GM06990 (cell line): ENCODE results near the gene SMIM45.

Experiments
- DNase-seq: peaks from one replicate; pipeline ENCODE4 v3.0.0-alpha.2; 2011; ENCODE audit not compliant: insufficient read length; ENCODE audit errors: extremely low read depth
- H3K27me3 ChIP-seq: replicated peaks from 2 replicates; pipeline ENCODE4 v1.6.0; 2011; ENCODE audit warnings: low read length; ENCODE audit not compliant: control insufficient read depth, insufficient read depth
- H3K36me3 ChIP-seq: 2 replicates; pipeline ENCODE4 v1.5.1; 2011; ENCODE audit warnings: low read length; ENCODE audit not compliant: control insufficient read depth, insufficient read depth
- H3K4me3 ChIP-seq: replicated peaks from 2 replicates; pipeline ENCODE4 v1.5.1; 2011; ENCODE audit warnings: low read depth, mild to moderate bottlenecking, control low read depth, low read length
- CTCF ChIP-seq: IDR thresholded peaks from 2 replicates; pipeline ENCODE4 v1.5.1; 2011; ENCODE audit warnings: low read length, control low read depth, mild to moderate bottlenecking, inconsistent platforms; ENCODE audit not compliant: insufficient read depth, poor library complexity, severe bottlenecking

SMIM45 gene

GRCh38 chr22:41978732-41979131, 26.8 kb downstream of the SMIM45 start:
- H3K27me3 ChIP-seq, result peaks cover 1% of the 10 kb centered on the region; the same call in 1 of the 2 replicates
- no peaks in the 10 kb centered on the region; the same call in 1 of the 2 replicates for H3K36me3 ChIP-seq
- no peak for TF ChIP-seq CTCF
- no peak overlapping the region for H3K4me3 ChIP-seq
- no peak for DNase-seq

GRCh38 chr22:41979423-41980250, 27.7 kb downstream of the SMIM45 start:
- no peak for TF ChIP-seq CTCF

GRCh38 chr22:41982865-41983264, 30.9 kb downstream of the SMIM45 start:
- Histone ChIP-seq H3K36me3 (no peaks in the 10 kb centered on the region; the same call in 1 of the 2 replicates), H3K27me3 (no peaks in the 10 kb centered on the region), H3K4me3 (no peak overlapping the region)
- DNase-seq, result no peak
- TF ChIP-seq CTCF, result no peak

More at GRCh38 chr22:41979423-41980250, 27.7 kb downstream of the SMIM45 start:
- peaks cover 1% of the 10 kb centered on the region; the same call in 1 of the 2 replicates for H3K27me3 ChIP-seq
- H3K36me3 ChIP-seq, result no peaks in the 10 kb centered on the region; the same call in 1 of the 2 replicates
- no peak for DNase-seq
- no peak overlapping the region for H3K4me3 ChIP-seq

- DNase-seq, result no peak
- Histone ChIP-seq H3K36me3 (no peaks in the 10 kb centered on the region; the same call in 1 of the 2 replicates), H3K27me3 (no peaks in the 10 kb centered on the region), H3K4me3 (no peak overlapping the region)
- no peak for TF ChIP-seq CTCF
These were observed 31.8 kb downstream of the SMIM45 start for GRCh38 chr22:41983513-41984405.

GRCh38 chr22:41987276-41987675, 35.3 kb downstream of the SMIM45 start:
- no peak for TF ChIP-seq CTCF
- Histone ChIP-seq H3K27me3 (no peaks in the 10 kb centered on the region), H3K4me3 (no peak overlapping the region), H3K36me3 (no peaks in the 10 kb centered on the region)
- no peak for DNase-seq
